HG02885 (cell line): ENCODE measurements around the gene SLC35F2.

Experiments
- ATAC-seq: cut with Tn5 transposase; IDR thresholded peaks from one replicate; pipeline ENCODE4 v1.9.1; 2021; ENCODE audit warnings: mild to moderate bottlenecking; ENCODE audit not compliant: unreplicated experiment, poor library complexity

The SLC35F2 gene

DNA sequence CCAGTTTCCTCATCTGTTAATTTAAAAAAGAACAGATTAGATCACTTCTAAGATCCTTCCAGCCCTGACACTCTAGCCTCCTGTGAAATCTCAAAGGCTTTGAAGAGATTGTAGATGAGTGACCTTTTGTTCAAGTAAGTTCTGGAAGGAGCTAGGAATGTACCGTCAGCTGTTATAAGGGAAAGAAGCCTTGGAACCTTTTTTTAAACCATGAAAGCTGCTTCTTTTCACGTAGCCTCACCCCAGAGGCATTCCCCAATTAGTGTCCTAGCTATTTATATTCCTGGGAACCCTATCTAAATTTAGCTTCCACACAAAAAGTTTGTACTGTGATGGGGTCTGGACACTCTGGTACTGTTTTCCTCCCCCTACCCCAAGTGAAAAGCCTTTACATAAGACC, 111.0 kb downstream of the SLC35F2 start:
- no peak for ATAC-seq

DNA sequence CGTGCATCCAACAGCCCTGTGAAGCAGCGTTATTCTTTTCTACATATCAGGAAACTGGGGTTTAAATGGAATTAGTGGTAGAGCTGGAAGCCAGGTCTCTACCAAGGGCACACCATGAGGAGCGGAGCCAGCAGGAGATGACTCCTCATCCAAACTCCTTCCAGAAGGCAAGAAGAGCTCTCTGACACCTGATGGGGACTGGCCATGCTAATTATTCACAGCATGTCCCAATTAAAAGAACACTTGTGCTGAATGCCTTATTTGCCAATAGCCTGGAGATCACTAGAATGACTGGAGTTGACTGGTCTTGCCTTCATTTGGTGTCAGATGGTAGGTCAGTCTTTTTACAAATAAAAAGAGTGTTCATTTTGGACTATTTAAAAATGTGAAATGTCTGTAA, 113.9 kb downstream of the SLC35F2 start:
- no peak for ATAC-seq

DNA sequence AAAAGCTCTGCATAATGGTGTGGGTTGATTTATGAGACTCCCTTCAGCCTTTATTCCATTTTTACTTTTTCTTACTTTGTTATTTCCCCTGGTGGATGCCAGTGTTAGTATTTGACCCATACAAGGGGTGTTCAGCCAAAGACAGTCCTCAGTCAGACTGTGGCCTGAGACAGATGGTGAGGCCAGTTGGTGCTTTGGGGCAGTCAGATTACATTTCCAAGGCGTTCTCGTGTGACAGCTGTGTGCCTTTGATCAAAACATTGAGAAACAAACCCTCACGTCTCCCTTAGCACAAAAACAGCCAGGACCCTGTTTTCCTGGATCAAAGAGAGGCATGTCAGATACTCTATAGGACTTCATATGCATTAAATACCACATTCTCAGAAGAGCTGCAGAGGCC, 115.4 kb downstream of the SLC35F2 start:
- ATAC-seq: no peak

DNA sequence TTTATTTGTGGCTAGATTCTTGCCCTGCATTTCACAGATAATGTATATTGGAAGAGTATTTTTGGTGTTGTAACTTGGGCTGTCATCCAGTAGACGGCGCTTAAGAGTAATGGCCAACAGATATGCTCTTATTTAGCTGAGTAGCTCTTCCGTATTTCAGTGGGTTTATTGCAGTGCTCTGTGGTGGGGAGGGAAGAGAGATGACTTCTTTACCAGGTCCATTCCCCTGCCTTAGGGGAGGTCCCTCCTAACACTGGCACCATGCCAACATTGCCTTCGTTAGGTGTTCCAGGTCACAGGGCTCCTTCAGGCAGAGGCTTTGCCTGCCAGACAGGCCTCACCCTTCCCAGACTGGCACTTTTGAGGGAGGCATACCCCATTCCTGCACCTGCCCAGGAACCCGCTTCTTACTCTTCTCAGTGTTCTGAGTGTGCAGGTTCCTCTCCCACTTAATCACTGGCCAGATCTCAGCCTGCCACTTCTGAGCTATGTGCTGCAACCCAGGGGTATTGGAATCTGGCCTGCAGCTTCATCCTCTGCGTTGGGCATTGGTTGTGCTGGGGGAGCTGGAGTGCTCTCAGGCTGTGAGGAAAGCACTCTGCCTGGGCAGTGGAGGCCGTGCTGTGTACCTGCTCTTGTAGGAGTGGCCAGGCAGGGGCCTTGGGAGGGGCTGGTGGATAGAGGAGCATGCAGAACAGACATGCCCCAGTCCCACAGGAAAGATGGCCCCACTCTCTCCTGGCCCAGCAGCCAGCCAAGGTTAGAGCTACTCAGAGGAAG, 117.4 kb downstream of the SLC35F2 start:
- peak; percentile 93 for ATAC-seq
